Mesothelial cell of epicardium (in vitro differentiated cells): ENCODE results near the gene PCNT. TPM values are rescaled to one million over a fixed set of nuclear protein-coding genes. Genes with fewer than 3 reads are reported as not detected.
"Not testable (repeated sequence)": the region's sequence is repeated elsewhere in the genome, so short reads cannot be mapped to it uniquely, and the experiment has no call there.

Source experiments
- DNase-seq, 2 experiments: peaks; one replicate each; pipeline ENCODE4 v3.0.0; 2021; ENCODE audit warnings: low spot score in 2 of 2; ENCODE audit not compliant: unreplicated experiment in 2 of 2
- H3K27ac Mint-ChIP-seq: 2 replicates; pipeline ENCODE4 v1.8.0; 2021; ENCODE audit warnings: mixed read lengths
- H3K27me3 Mint-ChIP-seq: 2 replicates; pipeline ENCODE4 v1.8.0; 2021; ENCODE audit warnings: low read depth, mixed read lengths
- H3K36me3 Mint-ChIP-seq: 2 replicates; pipeline ENCODE4 v1.8.0; 2021; ENCODE audit warnings: mixed read lengths
- H3K4me1 Mint-ChIP-seq: 2 replicates; pipeline ENCODE4 v1.8.0; 2021; ENCODE audit warnings: mixed read lengths
- H3K4me3 Mint-ChIP-seq: 2 replicates; pipeline ENCODE4 v1.8.0; 2021; ENCODE audit warnings: mild to moderate bottlenecking, moderate library complexity, mixed read lengths
- H3K9me3 Mint-ChIP-seq: 2 replicates; pipeline ENCODE4 v1.8.0; 2021; ENCODE audit warnings: mixed read lengths
- CTCF ChIP-seq: fragments of 200-600 bp; sonication (generic); IDR thresholded peaks from one replicate; pipeline ENCODE4 v1.5.0; 2021; ENCODE audit warnings: antibody characterized with exemption; ENCODE audit not compliant: unreplicated experiment
- total RNA-seq: library from RNA; stranded (reverse); gene quantifications from 3 replicates; pipeline ENCODE4 v1.2.1, GENCODE V29; 2021

The PCNT gene
- total RNA-seq, 1 donor from 2014 or later: 41.8 TPM

GRCh38 chr21:46458315-46459023 is 134.5 kb downstream of the PCNT start, which contains the start of gene DIP2A:
TSS of gene DIP2A (plus strand) at chr21:46458891. CDS start at chr21:46459132, 241 bp downstream.
- Mint-ChIP-seq H3K9me3 (no peaks in the 10 kb centered on the region), H3K27ac (peak within 1 kb of the TSS; percentile 95), H3K4me3 (peak within 1 kb of the TSS; percentile 86), H3K36me3 (peaks cover 5% of the 10 kb centered on the region), H3K4me1 (peaks cover 26% of the 10 kb centered on the region), H3K27me3 (no peaks in the 10 kb centered on the region)
- peak; percentile 94 to 96 for DNase-seq
- no peak for TF ChIP-seq CTCF

GRCh38 chr21:46459024-46459355 is 135.0 kb downstream of the PCNT start:
- no peak overlapping the region for H3K27ac Mint-ChIP-seq
- peak overlapping the region; percentile 86 for H3K4me3 Mint-ChIP-seq
- H3K36me3 Mint-ChIP-seq: peaks cover 5% of the 10 kb centered on the region
- H3K27me3 Mint-ChIP-seq: no peaks in the 10 kb centered on the region
- no peaks in the 10 kb centered on the region for H3K9me3 Mint-ChIP-seq
- no peak for DNase-seq
- H3K4me1 Mint-ChIP-seq: peaks cover 26% of the 10 kb centered on the region
- no peak for TF ChIP-seq CTCF

- no peak for DNase-seq
- no peak for TF ChIP-seq CTCF
These were observed 135.6 kb downstream of the PCNT start for GRCh38 chr21:46459356-46460112.

GRCh38 chr21:46461909-46462308 is 138.0 kb downstream of the PCNT start:
- no peaks in the 10 kb centered on the region for H3K9me3 Mint-ChIP-seq
- H3K4me3 Mint-ChIP-seq: no peak overlapping the region
- no peak for TF ChIP-seq CTCF
- no peaks in the 10 kb centered on the region for H3K27me3 Mint-ChIP-seq
- DNase-seq: no peak
- H3K27ac Mint-ChIP-seq: no peak overlapping the region
- peaks cover 2% of the 10 kb centered on the region for H3K36me3 Mint-ChIP-seq
- H3K4me1 Mint-ChIP-seq: peaks cover 10% of the 10 kb centered on the region

More at GRCh38 chr21:46459356-46460112, 135.6 kb downstream of the PCNT start:
- H3K27me3 Mint-ChIP-seq: no peaks in the 10 kb centered on the region
- peaks cover 26% of the 10 kb centered on the region for H3K4me1 Mint-ChIP-seq
- peak overlapping the region; percentile 71 for H3K27ac Mint-ChIP-seq
- H3K36me3 Mint-ChIP-seq: peaks cover 5% of the 10 kb centered on the region
- H3K9me3 Mint-ChIP-seq: no peaks in the 10 kb centered on the region
- H3K4me3 Mint-ChIP-seq: peak overlapping the region; percentile 86

GRCh38 chr21:46465153-46465552 is 141.2 kb downstream of the PCNT start:
- H3K4me1 Mint-ChIP-seq, H3K4me3 Mint-ChIP-seq, H3K27me3 Mint-ChIP-seq, H3K27ac Mint-ChIP-seq, DNase-seq, H3K9me3 Mint-ChIP-seq, H3K36me3 Mint-ChIP-seq: not testable (repeated sequence)

- H3K9me3 Mint-ChIP-seq: no peaks in the 10 kb centered on the region
- TF ChIP-seq CTCF: no peak
- no peak for DNase-seq
- no peak overlapping the region for H3K27ac Mint-ChIP-seq
- no peaks in the 10 kb centered on the region for H3K4me1 Mint-ChIP-seq
- no peak overlapping the region for H3K4me3 Mint-ChIP-seq
- peaks cover 2% of the 10 kb centered on the region for H3K36me3 Mint-ChIP-seq
- H3K27me3 Mint-ChIP-seq: no peaks in the 10 kb centered on the region
These were observed 141.7 kb downstream of the PCNT start for GRCh38 chr21:46465651-46466050.
